HG03520 (cell line): Measurements from ENCODE around the gene JUND.
A peak's percentile ranks its signal among the peaks of the same experiment; 100 is the strongest.
"Not testable (repeated sequence)": the region's sequence is repeated elsewhere in the genome, so short reads cannot be mapped to it uniquely, and the experiment has no call there.

Experiments used
- ATAC-seq: cut with Tn5 transposase; IDR thresholded peaks from one replicate; pipeline ENCODE4 v1.9.1; 2021; ENCODE audit warnings: mild to moderate bottlenecking, moderate library complexity; ENCODE audit not compliant: unreplicated experiment

The JUND gene

GRCh38 chr19:18281082-18282020, at the start of gene JUND:
Gene JUND (minus strand): TSS chr19:18281622. CDS start chr19:18281484, 138 bp downstream.
- ATAC-seq = peak; percentile 49

GRCh38 chr19:18330868-18331267, 49.4 kb upstream of the JUND start:
- ATAC-seq = no peak

- no peak for ATAC-seq
Observed at GRCh38 chr19:18329035-18329376, 47.6 kb upstream of the JUND start.

GRCh38 chr19:18328340-18329034, 47.1 kb upstream of the JUND start:
- ATAC-seq = peak; percentile 73

GRCh38 chr19:18326772-18327171, 45.4 kb upstream of the JUND start:
- no peak for ATAC-seq

GRCh38 chr19:18324373-18324731, 42.9 kb upstream of the JUND start:
- not testable (repeated sequence) for ATAC-seq

GRCh38 chr19:18322759-18323460, 41.5 kb upstream of the JUND start, which contains the start of gene LSM4:
Gene LSM4 (minus strand): TSS chr19:18323076. CDS start chr19:18323020, 56 bp downstream.
- peak; percentile 91 for ATAC-seq

DNA sequence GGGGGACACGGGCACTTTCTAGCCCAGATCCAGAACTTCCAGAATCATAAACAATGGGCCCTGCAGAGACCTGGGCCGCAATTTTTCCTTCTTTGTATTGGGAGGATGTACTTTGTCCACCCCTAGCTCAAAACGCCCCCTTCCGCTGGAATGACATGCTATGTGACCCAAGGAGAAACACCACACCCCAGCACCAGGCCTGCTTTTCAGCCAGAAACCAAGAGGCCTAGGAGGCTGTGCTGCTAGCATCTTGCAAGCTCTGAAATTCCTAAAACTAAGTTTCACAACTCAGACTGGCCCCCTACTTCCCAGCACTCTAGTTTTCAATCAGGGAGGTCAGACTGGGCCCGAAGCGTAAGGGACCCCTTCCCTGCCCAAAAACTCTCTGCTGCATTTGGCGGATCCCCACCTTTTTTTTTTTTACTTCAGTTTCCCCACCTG, 40.9 kb upstream of the JUND start:
- ATAC-seq = no peak

DNA sequence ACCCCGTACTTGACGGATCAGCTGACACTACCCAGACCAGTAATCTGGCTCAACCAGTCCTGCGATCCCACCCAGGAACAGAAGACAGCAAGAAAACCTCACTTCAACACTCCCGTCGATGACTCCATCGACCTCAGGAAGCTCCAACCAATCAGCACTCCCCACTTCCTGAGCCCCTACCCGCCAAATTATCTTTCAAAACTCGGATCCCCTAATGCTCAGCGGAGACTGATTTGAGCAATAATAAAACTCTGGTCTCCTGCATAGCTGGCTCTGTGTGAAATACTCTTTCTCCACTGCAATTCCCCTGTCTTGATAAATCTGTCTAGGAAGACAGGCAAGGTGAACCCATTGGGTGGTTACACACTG, 40.3 kb upstream of the JUND start:
- no peak for ATAC-seq

DNA sequence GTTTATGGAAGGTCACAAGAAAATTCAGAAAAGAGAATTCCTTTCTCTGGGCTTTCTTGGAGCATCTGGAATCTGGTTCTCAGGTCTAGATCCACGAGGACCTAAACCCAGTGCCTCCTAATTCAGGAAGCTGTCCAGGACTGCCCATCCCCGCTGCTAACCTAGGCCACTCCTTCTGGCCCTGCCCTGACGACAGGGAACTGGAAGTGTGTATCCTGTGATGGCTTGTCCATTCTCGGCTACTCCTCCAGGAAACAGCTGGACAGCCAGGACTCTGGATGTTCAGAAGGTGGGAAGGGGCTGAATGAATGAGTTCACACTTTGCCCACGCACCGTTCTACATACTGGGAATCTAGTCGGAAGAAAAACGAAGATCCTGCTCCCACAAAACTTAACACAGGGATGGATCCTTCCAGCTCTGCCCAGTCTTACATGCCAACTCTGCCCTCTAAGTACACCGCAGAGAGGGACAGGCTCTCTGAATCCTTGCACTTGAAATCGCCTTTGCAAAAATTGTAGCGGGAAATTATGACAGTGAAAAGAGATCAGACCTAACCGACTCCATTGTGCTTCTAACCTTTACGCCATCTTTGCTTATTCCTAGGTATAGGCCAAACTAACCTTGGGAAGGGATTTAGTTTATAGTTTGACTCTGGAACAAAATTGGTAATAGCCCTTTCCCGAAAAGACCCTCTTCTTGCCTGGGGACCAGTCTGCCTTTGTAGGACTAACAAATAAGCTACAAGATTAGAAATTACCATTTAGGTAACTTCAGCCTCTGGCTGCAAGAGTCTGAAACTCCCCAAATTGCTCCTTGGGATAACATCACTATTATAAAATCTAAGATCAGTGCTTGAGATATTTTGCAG, 39.7 kb upstream of the JUND start:
- ATAC-seq = no peak

DNA sequence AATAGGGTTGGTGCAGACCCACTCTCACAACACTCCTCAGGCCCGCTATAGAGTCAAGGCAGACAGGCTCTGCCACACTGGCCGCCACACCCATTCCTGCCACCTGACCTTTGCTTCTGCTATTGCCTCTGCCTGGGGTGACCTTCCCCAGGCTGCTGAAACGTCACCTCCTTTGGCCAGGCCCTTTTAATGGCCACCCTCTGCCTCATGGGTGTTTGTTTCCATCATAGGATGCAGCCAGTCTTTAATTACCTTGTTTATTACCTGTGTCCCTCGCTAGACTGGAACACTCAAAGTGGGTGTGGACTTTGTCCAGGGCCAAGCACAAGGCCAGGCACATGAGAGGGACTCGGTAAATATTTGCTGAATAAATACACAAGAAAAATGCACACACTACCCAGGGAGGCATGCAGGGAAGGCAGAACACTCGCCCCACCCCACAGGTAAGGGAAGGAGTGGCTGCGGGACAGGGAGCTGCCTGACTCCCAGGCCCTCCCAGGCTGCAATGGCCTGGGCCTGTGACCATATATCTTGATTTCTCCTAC, 38.2 kb upstream of the JUND start:
- no peak for ATAC-seq

- no peak for ATAC-seq
Observed at GRCh38 chr19:18317961-18318800, 36.8 kb upstream of the JUND start.

GRCh38 chr19:18313398-18313797, 32.0 kb upstream of the JUND start:
- ATAC-seq = no peak

DNA sequence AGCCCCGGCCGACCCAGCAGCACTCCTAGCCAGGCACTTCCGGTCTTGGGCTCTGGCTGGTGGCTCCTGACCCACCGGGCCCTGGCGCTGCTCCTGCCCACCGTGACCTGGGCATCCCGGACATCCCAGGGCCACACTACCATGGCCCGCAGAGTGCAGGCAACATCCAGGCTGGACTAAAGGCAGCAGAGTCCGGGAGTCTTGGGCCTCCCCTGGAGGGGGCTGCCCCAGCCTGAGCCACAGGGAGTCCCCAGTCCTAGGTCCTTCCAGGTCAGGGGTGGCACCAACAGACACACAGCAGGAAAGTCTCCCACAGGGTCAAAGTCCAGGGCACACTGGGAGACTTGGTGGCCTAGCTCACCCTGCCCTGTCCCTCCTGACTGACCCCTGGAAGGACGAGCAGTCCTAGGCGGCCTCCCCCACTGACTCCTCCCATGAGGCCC, 30.7 kb upstream of the JUND start:
- no peak for ATAC-seq

- ATAC-seq = no peak
Observed at GRCh38 chr19:18311502-18312091, 30.2 kb upstream of the JUND start.

- no peak for ATAC-seq
Observed at GRCh38 chr19:18310966-18311365, 29.5 kb upstream of the JUND start.

- ATAC-seq = no peak
Observed at GRCh38 chr19:18310118-18310909, 28.9 kb upstream of the JUND start.

DNA sequence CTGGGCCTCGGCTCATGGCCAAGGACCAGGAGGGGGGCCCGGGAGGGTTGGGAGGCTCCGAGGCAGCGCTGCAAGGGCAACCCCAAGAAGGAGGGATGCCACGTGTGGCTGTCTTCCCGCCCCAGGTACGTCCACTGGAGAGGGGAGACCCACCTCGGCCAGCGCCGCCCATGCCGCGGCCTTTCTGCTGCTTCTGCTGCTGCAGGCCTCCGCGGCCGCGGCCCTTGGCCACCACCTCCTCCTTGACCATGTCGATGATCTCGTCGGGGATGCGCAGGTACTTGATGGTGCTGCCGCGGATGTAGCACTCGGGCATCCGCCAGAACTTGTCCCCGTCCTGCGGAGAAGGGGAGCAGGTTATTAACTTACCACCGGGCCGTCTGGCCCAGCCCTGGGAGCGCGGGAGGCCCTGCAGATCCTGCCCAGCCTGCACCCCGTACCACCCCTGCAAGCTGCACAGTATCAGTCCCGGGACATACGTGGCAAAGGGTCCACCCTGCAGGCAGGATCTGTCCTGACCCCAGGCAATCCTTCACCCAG, 28.2 kb upstream of the JUND start:
- ATAC-seq = no peak
